HEK293 (cell line): ENCODE results near the gene HEATR3.

Source experiments
- CTCF ChIA-PET: fragments of 350-600 bp; formaldehyde crosslinking; extraction: SDS; loops from one replicate; lab custom pipeline; 2021; ENCODE audit warnings: antibody characterized with exemption; lab: Yijun Ruan, JAX
- POLR2A ChIA-PET: fragments of 300-600 bp; formaldehyde crosslinking; extraction: SDS; loops from one replicate; lab custom pipeline; 2020; ENCODE audit warnings: antibody characterized with exemption, inconsistent platforms; lab: Yijun Ruan, JAX
- H3K27ac ChIP-seq: fragments of 200-500 bp; sonication (Bioruptor generic); 2 replicates; pipeline ENCODE4 v1.5.1; 2014; ENCODE audit warnings: low read depth, low read length, control low read depth, inconsistent platforms; ENCODE audit errors: extremely low read depth
- H3K36me3 ChIP-seq, 2 experiments: fragments of 200-500 bp in 1 of 2; sonication (Bioruptor generic) in 1 of 2; 1 replicate in 1 of 2; 2 replicates in 1 of 2; pipeline ENCODE4 v1.5.1; 2014 to 2017; ENCODE audit warnings: inconsistent platforms in 2 of 2, low read length in 2 of 2; ENCODE audit not compliant: control insufficient read depth in 2 of 2, insufficient read depth in 1 of 2
- H3K4me1 ChIP-seq: fragments of 200-500 bp; sonication (Bioruptor generic); 2 replicates; pipeline ENCODE4 v1.5.1; 2014; ENCODE audit warnings: mild to moderate bottlenecking, low read length, inconsistent platforms; ENCODE audit not compliant: control insufficient read depth, insufficient read depth
- H3K4me3 ChIP-seq: 2 replicates; pipeline ENCODE4 v1.5.1; 2011; ENCODE audit warnings: low read depth, mild to moderate bottlenecking, control low read depth, low read length, moderate library complexity
- H3K9me3 ChIP-seq: fragments of 200-500 bp; sonication (Bioruptor generic); 2 replicates; pipeline ENCODE4 v1.5.1; 2014; ENCODE audit warnings: low read depth, low read length, inconsistent platforms; ENCODE audit not compliant: control insufficient read depth, insufficient read depth
- BCL11A ChIP-seq: fragments of 450-650 bp; formaldehyde crosslinking; IDR thresholded peaks from 2 replicates; pipeline ENCODE4 v1.5.1; 2016; ENCODE audit warnings: low read depth, missing biosample characterization, missing genetic modification characterization
- BCL11B ChIP-seq: fragments of 450-650 bp; formaldehyde crosslinking; IDR thresholded peaks from 2 replicates; pipeline ENCODE4 v1.5.1; 2016; ENCODE audit warnings: low read depth, missing biosample characterization, missing genetic modification characterization
- GFI1B ChIP-seq: fragments of 450-650 bp; formaldehyde crosslinking; IDR thresholded peaks from 2 replicates; pipeline ENCODE4 v1.5.1; 2016; ENCODE audit warnings: missing biosample characterization, missing genetic modification characterization
- OVOL3 ChIP-seq: fragments of 450-650 bp; formaldehyde crosslinking; IDR thresholded peaks from 2 replicates; pipeline ENCODE4 v1.5.1; 2016; ENCODE audit warnings: missing biosample characterization, missing genetic modification characterization
- ZBTB17 ChIP-seq: fragments of 450-650 bp; formaldehyde crosslinking; IDR thresholded peaks from 2 replicates; pipeline ENCODE4 v1.5.1; 2016; ENCODE audit warnings: missing biosample characterization, missing genetic modification characterization
- ZBTB21 ChIP-seq: fragments of 450-650 bp; formaldehyde crosslinking; IDR thresholded peaks from 2 replicates; pipeline ENCODE4 v1.5.1; 2017; ENCODE audit warnings: missing biosample characterization, missing genetic modification characterization
- ZNF133 ChIP-seq: fragments of 450-650 bp; formaldehyde crosslinking; IDR thresholded peaks from 2 replicates; pipeline ENCODE4 v1.5.1; 2016; ENCODE audit warnings: missing biosample characterization, missing genetic modification characterization
- ZNF16 ChIP-seq: fragments of 450-650 bp; formaldehyde crosslinking; IDR thresholded peaks from 2 replicates; pipeline ENCODE4 v1.5.1; 2016; ENCODE audit warnings: low read depth, missing biosample characterization, missing genetic modification characterization
- ZNF174 ChIP-seq: fragments of 450-650 bp; formaldehyde crosslinking; IDR thresholded peaks from 2 replicates; pipeline ENCODE4 v1.5.0; 2017; ENCODE audit warnings: missing biosample characterization, mild to moderate bottlenecking, missing genetic modification characterization
- ZNF214 ChIP-seq: fragments of 450-650 bp; formaldehyde crosslinking; IDR thresholded peaks from 2 replicates; pipeline ENCODE4 v1.5.1; 2017; ENCODE audit warnings: missing biosample characterization, mild to moderate bottlenecking, missing genetic modification characterization, borderline replicate concordance
- ZNF626 ChIP-seq: fragments of 450-650 bp; sonication (Bioruptor Pico); formaldehyde crosslinking; IDR thresholded peaks from 2 replicates; pipeline ENCODE4 v1.5.1; 2018; ENCODE audit warnings: missing biosample characterization, missing genetic modification characterization, inconsistent platforms
- ZNF660 ChIP-seq: fragments of 450-650 bp; IDR thresholded peaks from 2 replicates; pipeline ENCODE4 v1.5.1; 2018; ENCODE audit warnings: missing biosample characterization, mild to moderate bottlenecking, missing genetic modification characterization
- ZNF777 ChIP-seq: fragments of 450-650 bp; formaldehyde crosslinking; IDR thresholded peaks from 2 replicates; pipeline ENCODE4 v1.5.1; 2017; ENCODE audit warnings: missing biosample characterization, missing genetic modification characterization, borderline replicate concordance
- ZNF792 ChIP-seq: fragments of 450-650 bp; formaldehyde crosslinking; IDR thresholded peaks from 2 replicates; pipeline ENCODE4 v1.5.1; 2016; ENCODE audit warnings: missing biosample characterization, missing genetic modification characterization
- ZNF843 ChIP-seq: fragments of 450-650 bp; formaldehyde crosslinking; IDR thresholded peaks from 2 replicates; pipeline ENCODE4 v1.5.1; 2016; ENCODE audit warnings: missing biosample characterization, missing genetic modification characterization
- TF ChIP-seq, protein P1 (sequence below): fragments of 450-650 bp; formaldehyde crosslinking; IDR thresholded peaks from 2 replicates; pipeline ENCODE4 v1.5.1; 2016; ENCODE audit warnings: missing biosample characterization, missing genetic modification characterization
- TF ChIP-seq, protein P2 (sequence below): fragments of 450-650 bp; formaldehyde crosslinking; IDR thresholded peaks from 2 replicates; pipeline ENCODE4 v1.5.1; 2017; ENCODE audit warnings: missing biosample characterization, mild to moderate bottlenecking, missing genetic modification characterization, moderate library complexity
- TF ChIP-seq, protein P3 (sequence below): fragments of 450-650 bp; formaldehyde crosslinking; IDR thresholded peaks from 2 replicates; pipeline ENCODE4 v1.5.0; 2017; ENCODE audit warnings: missing biosample characterization, missing genetic modification characterization, borderline replicate concordance

HEATR3 gene

DNA sequence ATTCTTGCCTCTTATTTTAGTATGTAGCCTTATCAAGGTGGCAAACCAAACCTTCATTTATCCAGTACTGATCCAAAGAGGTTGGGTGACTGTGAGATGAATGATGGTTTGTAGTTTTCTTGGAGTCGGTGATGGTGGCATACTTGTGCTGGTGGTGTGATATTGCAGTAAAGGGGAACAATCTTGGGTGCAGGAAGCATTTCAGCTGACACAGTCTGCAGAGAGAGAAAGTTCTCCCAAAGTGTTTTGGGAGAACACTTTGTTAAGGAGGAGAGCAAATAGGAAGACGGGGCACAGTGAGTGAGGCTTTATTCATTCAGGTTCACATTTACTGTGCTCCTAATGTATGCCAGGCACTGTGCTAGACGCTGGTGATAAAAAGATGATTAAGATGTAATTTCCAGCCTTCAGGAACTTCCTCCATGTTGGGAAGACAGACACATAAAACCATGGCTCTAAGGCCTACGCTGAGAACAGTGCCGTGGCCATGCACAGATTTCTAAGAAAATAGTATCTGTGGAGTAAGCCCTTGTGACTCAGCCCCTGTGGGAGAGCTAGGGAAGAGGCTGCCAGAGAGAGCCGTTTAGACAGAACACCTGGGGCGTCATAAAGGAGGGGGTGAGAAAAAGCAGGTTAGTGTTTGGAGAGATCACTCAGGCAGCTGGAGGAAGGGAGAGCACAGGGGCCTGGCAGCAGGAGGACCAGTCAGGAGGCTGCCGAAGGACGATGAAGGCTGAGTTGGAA is 13.8 kb downstream of the HEATR3 start:
- CTCF ChIA-PET, result interaction anchor here (1.2 to 1.7 kb wide), 2 partner anchors 12 to 131 kb away, joined by 5 to 11 read pairs; no protein-coding TSS in a partner anchor
- H3K36me3 ChIP-seq, result peaks cover 31 to 72% of the 10 kb centered on the region in 2 experiments
- no peaks in the 10 kb centered on the region for H3K4me1 ChIP-seq
- POLR2A ChIA-PET, result no interaction called here
- no peaks in the 10 kb centered on the region for H3K9me3 ChIP-seq
- no peak overlapping the region for H3K27ac ChIP-seq
- no peak for TF ChIP-seq BCL11B (tag by site-specific recombination)
- no peak overlapping the region for H3K4me3 ChIP-seq

DNA sequence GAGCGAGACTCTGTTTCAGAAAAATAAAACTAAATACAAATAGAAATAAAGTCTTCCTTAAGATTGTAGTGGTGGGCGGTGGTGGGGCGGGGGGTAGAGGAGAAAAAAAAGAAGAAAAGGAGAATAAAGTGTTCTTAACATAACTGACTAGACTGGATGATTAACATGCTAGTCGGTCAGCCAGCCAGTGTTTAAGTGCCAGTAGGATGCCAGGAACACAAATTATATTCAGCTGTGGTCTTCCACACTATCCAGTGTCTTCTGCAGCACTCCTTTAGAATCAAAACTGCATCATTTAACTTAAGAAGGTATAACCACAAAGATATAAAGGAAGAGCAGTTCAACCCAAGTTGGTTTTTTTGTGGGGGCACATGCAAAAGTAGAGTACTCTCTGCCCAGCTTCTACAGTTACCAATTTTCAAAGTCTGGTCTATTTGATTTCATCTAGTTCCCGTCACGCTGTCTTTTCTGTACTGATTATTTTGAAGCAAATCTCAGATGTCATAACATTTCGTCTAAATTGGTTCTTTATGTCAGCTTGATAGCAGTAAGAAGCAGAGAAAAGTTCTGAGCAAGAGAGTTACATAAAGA is 15.8 kb downstream of the HEATR3 start:
- Histone ChIP-seq H3K36me3 (peaks cover 39 to 79% of the 10 kb centered on the region in 2 experiments), H3K4me3 (no peak overlapping the region), H3K27ac (no peak overlapping the region), H3K9me3 (no peaks in the 10 kb centered on the region), H3K4me1 (no peaks in the 10 kb centered on the region)
- TF ChIP-seq ZNF626 (tag by site-specific recombination) (no peak), ZNF16 (tag by site-specific recombination) (no peak), ZNF174 (no peak), ZNF843 (no peak), ZBTB21 (tag by site-specific recombination) (no peak), ZBTB17 (tag by site-specific recombination) (no peak), BCL11A (tag by site-specific recombination) (no peak), ZNF214 (tag by site-specific recombination) (no peak), ZNF777 (no peak), ZNF660 (tag by site-specific recombination) (no peak), ZNF133 (tag by site-specific recombination) (no peak), ZNF792 (tag by site-specific recombination) (no peak), GFI1B (tag by site-specific recombination) (no peak), OVOL3 (tag by site-specific recombination) (no peak)
- TF ChIP-seq, protein P1, sequence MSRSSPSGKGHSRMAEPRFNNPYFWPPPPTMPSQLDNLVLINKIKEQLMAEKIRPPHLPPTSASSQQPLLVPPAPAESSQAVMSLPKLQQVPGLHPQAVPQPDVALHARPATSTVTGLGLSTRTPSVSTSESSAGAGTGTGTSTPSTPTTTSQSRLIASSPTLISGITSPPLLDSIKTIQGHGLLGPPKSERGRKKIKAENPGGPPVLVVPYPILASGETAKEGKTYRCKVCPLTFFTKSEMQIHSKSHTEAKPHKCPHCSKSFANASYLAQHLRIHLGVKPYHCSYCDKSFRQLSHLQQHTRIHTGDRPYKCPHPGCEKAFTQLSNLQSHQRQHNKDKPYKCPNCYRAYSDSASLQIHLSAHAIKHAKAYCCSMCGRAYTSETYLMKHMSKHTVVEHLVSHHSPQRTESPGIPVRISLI (tag by site-specific recombination), result no peak
- TF ChIP-seq, protein P2, sequence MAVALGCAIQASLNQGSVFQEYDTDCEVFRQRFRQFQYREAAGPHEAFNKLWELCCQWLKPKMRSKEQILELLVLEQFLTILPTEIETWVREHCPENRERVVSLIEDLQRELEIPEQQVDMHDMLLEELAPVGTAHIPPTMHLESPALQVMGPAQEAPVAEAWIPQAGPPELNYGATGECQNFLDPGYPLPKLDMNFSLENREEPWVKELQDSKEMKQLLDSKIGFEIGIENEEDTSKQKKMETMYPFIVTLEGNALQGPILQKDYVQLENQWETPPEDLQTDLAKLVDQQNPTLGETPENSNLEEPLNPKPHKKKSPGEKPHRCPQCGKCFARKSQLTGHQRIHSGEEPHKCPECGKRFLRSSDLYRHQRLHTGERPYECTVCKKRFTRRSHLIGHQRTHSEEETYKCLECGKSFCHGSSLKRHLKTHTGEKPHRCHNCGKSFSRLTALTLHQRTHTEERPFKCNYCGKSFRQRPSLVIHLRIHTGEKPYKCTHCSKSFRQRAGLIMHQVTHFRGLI, result no peak
- TF ChIP-seq, protein P3, sequence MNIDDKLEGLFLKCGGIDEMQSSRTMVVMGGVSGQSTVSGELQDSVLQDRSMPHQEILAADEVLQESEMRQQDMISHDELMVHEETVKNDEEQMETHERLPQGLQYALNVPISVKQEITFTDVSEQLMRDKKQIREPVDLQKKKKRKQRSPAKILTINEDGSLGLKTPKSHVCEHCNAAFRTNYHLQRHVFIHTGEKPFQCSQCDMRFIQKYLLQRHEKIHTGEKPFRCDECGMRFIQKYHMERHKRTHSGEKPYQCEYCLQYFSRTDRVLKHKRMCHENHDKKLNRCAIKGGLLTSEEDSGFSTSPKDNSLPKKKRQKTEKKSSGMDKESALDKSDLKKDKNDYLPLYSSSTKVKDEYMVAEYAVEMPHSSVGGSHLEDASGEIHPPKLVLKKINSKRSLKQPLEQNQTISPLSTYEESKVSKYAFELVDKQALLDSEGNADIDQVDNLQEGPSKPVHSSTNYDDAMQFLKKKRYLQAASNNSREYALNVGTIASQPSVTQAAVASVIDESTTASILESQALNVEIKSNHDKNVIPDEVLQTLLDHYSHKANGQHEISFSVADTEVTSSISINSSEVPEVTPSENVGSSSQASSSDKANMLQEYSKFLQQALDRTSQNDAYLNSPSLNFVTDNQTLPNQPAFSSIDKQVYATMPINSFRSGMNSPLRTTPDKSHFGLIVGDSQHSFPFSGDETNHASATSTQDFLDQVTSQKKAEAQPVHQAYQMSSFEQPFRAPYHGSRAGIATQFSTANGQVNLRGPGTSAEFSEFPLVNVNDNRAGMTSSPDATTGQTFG (tag by site-specific recombination), result no peak
- CTCF ChIA-PET, result interaction anchor here (1.5 to 1.7 kb wide), 2 partner anchors 57 to 129 kb away, joined by 7 to 11 read pairs; partner anchors contain the start of gene CNEP1R1
- POLR2A ChIA-PET, result interaction anchor here (1.2 kb wide), 1 partner anchor 16 kb away, joined by 4 read pairs; the partner anchor contains the start of gene HEATR3
